HCT116 (cell line): ENCODE results near the gene LXN. TPM values are rescaled to one million over a fixed set of nuclear protein-coding genes. Genes with fewer than 3 reads are reported as not detected.

Experiments used
- ATAC-seq: fragments of 200-7000 bp; cut with Tn5 transposase; 2 replicates; pipeline ENCODE4 v1.9.1; 2020; ENCODE audit warnings: mild to moderate bottlenecking, moderate library complexity
- BruUV-seq: library from RNA; stranded (reverse); fragments of 400-500 nt; replicated peaks from 2 replicates; lab custom pipeline; 2021; lab: Mats Ljungman, UMichigan
- CTCF ChIA-PET: fragments of 300-600 bp; sonication (Branson Sonifier 250); formaldehyde crosslinking; loops from one replicate; lab custom pipeline; 2021; ENCODE audit warnings: antibody characterized with exemption; lab: Charles Lee
- POLR2A ChIA-PET: fragments of 300-600, 350-600 bp; sonication (Branson Sonifier 250); formaldehyde crosslinking; loops from one replicate; lab custom pipeline; 2021; ENCODE audit warnings: antibody characterized with exemption; lab: Charles Lee
- RAD21 ChIA-PET, 2 experiments: fragments of 300-600 bp; sonication (Branson Sonifier 250); formaldehyde crosslinking; loops; one replicate each; lab custom pipeline; 2023; ENCODE audit warnings: low total read pairs in 2 of 2; ENCODE audit not compliant: uncharacterized antibody in 2 of 2, unreplicated experiment in 2 of 2, low non-redundant PET in 1 of 2; lab: Charles Lee
- DNase-seq: peaks from one replicate; pipeline ENCODE4 v3.0.0-alpha.2; 2010; ENCODE audit warnings: low read depth, low spot score
- H2AFZ ChIP-seq: fragments of 200-600 bp; shearing (Covaris generic), sonication (generic); 2 replicates; pipeline ENCODE4 v1.6.1; 2017; ENCODE audit warnings: low read depth, mixed run types, mixed read lengths, antibody characterized with exemption, low read length; ENCODE audit not compliant: poor library complexity, severe bottlenecking
- H3K27ac ChIP-seq: 2 replicates; pipeline ENCODE4 v1.5.1; 2012; ENCODE audit warnings: low read depth, low read length
- H3K27me3 ChIP-seq: fragments of 200-600 bp; sonication (generic); 2 replicates; pipeline ENCODE4 v1.6.1; 2016; ENCODE audit warnings: mixed run types, low read length, mixed read lengths; ENCODE audit not compliant: insufficient read depth
- H3K36me3 ChIP-seq, 2 experiments: fragments of 200-500 bp in 1 of 2; fragments of 200-600 bp in 1 of 2; sonication (Bioruptor generic) in 1 of 2; sonication (generic) in 1 of 2; 2 replicates each; pipeline versions ENCODE4 v1.5.1 to v1.6.1; 2014 to 2016; ENCODE audit warnings: low read length in 2 of 2, inconsistent platforms in 1 of 2, mixed read lengths in 1 of 2, mixed run types in 1 of 2; ENCODE audit not compliant: insufficient read depth in 2 of 2, control insufficient read depth in 1 of 2
- H3K4me1 ChIP-seq, 2 experiments: fragments of 200-600 bp in 1 of 2; sonication (generic) in 1 of 2; 2 replicates each; pipeline versions ENCODE4 v1.5.1 to v1.6.1; 2012 to 2017; ENCODE audit warnings: low read length in 2 of 2, inconsistent platforms in 1 of 2, mild to moderate bottlenecking in 1 of 2, mixed read lengths in 1 of 2, mixed run types in 1 of 2, moderate library complexity in 1 of 2; ENCODE audit not compliant: insufficient read depth in 2 of 2, control insufficient read depth in 1 of 2
- H3K4me2 ChIP-seq: fragments of 200-600 bp; sonication (generic); 2 replicates; pipeline ENCODE4 v1.6.1; 2017; ENCODE audit warnings: mixed run types, low read length, mixed read lengths
- H3K4me3 ChIP-seq, 2 experiments: fragments of 200-600 bp in 1 of 2; sonication (generic) in 1 of 2; replicated peaks in 1 of 2; 2 replicates each; pipeline ENCODE4 v1.5.1; 2011 to 2016; ENCODE audit warnings: low read length in 2 of 2, control low read depth in 1 of 2, low read depth in 1 of 2, mild to moderate bottlenecking in 1 of 2, mixed read lengths in 1 of 2, mixed run types in 1 of 2
- H3K79me2 ChIP-seq: fragments of 200-600 bp; sonication (generic); 2 replicates; pipeline ENCODE4 v1.6.1; 2017; ENCODE audit warnings: mild to moderate bottlenecking, mixed run types, low read length, moderate library complexity, mixed read lengths; ENCODE audit not compliant: insufficient read depth
- H3K9ac ChIP-seq: fragments of 200-600 bp; sonication (generic); 2 replicates; pipeline ENCODE4 v1.6.1; 2016; ENCODE audit warnings: low read length, mixed read lengths
- H3K9me2 ChIP-seq: fragments of 200-600 bp; sonication (generic), shearing (Covaris generic); 2 replicates; pipeline ENCODE4 v1.6.1; 2017; ENCODE audit warnings: mixed run types, mild to moderate bottlenecking, moderate library complexity; ENCODE audit not compliant: insufficient read depth
- H3K9me3 ChIP-seq, 2 experiments: fragments of 200-500 bp in 1 of 2; fragments of 200-600 bp in 1 of 2; sonication (Bioruptor generic) in 1 of 2; sonication (generic) in 1 of 2; 2 replicates each; pipeline ENCODE4 v1.6.1; 2014 to 2017; ENCODE audit warnings: low read length in 2 of 2, mixed read lengths in 2 of 2, inconsistent platforms in 1 of 2, low read depth in 1 of 2, mild to moderate bottlenecking in 1 of 2, mixed run types in 1 of 2, moderate library complexity in 1 of 2; ENCODE audit not compliant: control insufficient read depth in 1 of 2, insufficient read depth in 1 of 2
- H4K20me1 ChIP-seq: fragments of 200-600 bp; sonication (generic), shearing (Covaris generic); 2 replicates; pipeline ENCODE4 v1.6.1; 2017; ENCODE audit warnings: mixed run types, mild to moderate bottlenecking, moderate library complexity; ENCODE audit not compliant: insufficient read depth
- CBX3 ChIP-seq: IDR thresholded peaks from 2 replicates; pipeline ENCODE4 v1.6.1; 2012; ENCODE audit warnings: low read depth
- CEBPB ChIP-seq: IDR thresholded peaks from 2 replicates; pipeline ENCODE4 v1.6.1; 2012; ENCODE audit warnings: low read depth
- EZH2 ChIP-seq: fragments of 200-600 bp; sonication (generic); IDR thresholded peaks from 2 replicates; pipeline ENCODE4 v1.6.1; 2017; ENCODE audit warnings: antibody characterized with exemption, mixed run types
- JUND ChIP-seq: IDR thresholded peaks from 2 replicates; pipeline ENCODE4 v1.6.1; 2012
- POLR2AphosphoS5 ChIP-seq: IDR thresholded peaks from 2 replicates; pipeline ENCODE4 v1.6.1; 2011; ENCODE audit warnings: mild to moderate bottlenecking, low read depth, low read length, moderate library complexity
- RAD21 ChIP-seq: IDR thresholded peaks from 2 replicates; pipeline ENCODE4 v1.6.1; 2012; ENCODE audit warnings: low read depth, mild to moderate bottlenecking
- SIN3A ChIP-seq: IDR thresholded peaks from 2 replicates; pipeline ENCODE4 v1.6.1; 2012; ENCODE audit warnings: low read depth
- YY1 ChIP-seq: IDR thresholded peaks from 2 replicates; pipeline ENCODE4 v1.6.1; 2011; ENCODE audit warnings: low read length, low read depth, moderate library complexity, mild to moderate bottlenecking; ENCODE audit not compliant: insufficient replicate concordance; ENCODE audit errors: extremely low read depth
- ZFX ChIP-seq: fragments of 450-650 bp; IDR thresholded peaks from 2 replicates; pipeline ENCODE4 v1.6.1; 2017
- intact Hi-C: fragments of 100-400 bp; cut with micrococcal nuclease; formaldehyde crosslinking; loops from 2 replicates; pipeline ENCODE4 v1.10.0; 2022
- total RNA-seq: library from RNA; stranded (reverse); gene quantifications from one replicate; pipeline ENCODE4 v1.2.1, GENCODE V29; 2021; ENCODE audit not compliant: unreplicated experiment
- TF ChIP-seq, protein P1 (sequence below): IDR thresholded peaks from 2 replicates; pipeline ENCODE4 v1.6.1; 2012
- TF ChIP-seq, protein P2 (sequence below): IDR thresholded peaks from 2 replicates; pipeline ENCODE4 v1.6.1; 2012
- TF ChIP-seq, protein P3 (sequence below), 3 experiments: fragments of 200-600 bp in 1 of 3; sonication (generic) in 1 of 3; IDR thresholded peaks in 2 of 3; conservative IDR thresholded peaks in 1 of 3; 2 replicates each; pipeline ENCODE4 v1.5.1; 2012 to 2017; ENCODE audit warnings: low read depth in 2 of 3, low read length in 2 of 3, antibody characterized with exemption in 1 of 3, borderline replicate concordance in 1 of 3, control low read depth in 1 of 3, mild to moderate bottlenecking in 1 of 3, mixed read lengths in 1 of 3, mixed run types in 1 of 3, moderate library complexity in 1 of 3; ENCODE audit not compliant: insufficient read depth in 1 of 3

LXN gene
- total RNA-seq, 1 experiment from 2014 or later, result not detected

DNA sequence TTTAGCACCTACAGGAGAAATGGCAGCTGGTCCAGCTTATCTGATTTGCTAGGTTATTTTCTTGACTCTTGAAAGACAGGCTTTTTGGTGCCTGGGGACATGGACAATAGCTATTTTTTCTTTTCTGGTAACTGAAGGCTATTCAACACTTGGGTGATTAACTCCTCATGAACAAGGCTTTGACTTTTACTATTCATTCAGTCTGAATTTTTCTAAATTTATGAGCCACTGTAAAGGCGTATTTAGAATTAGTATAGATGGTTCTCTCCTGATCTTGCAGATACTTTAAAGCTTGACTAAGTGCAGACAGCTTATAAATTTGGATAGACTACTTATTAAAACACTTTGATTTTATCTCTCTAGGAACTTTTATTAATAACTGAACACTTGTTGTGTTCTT, 46.6 kb downstream of the LXN start:
- Histone ChIP-seq H3K27ac (no peak overlapping the region), H3K9me2 (no peaks in the 10 kb centered on the region), H2AFZ (no peak overlapping the region), H3K9me3 (no peaks in the 10 kb centered on the region), H3K4me3 (no peak overlapping the region), H3K36me3 (no peaks in the 10 kb centered on the region), H3K9ac (no peak overlapping the region), H3K4me1 (no peaks in the 10 kb centered on the region), H3K4me2 (no peak overlapping the region), H3K79me2 (no peaks in the 10 kb centered on the region), H4K20me1 (no peaks in the 10 kb centered on the region), H3K27me3 (no peaks in the 10 kb centered on the region)
- RAD21 ChIA-PET, result no interaction called here
- no TSS peak for BruUV-seq
- DNase-seq, result no peak
- POLR2A ChIA-PET, result no interaction called here
- ATAC-seq, result no peak
- TF ChIP-seq ZFX, result no peak
- no peak for TF ChIP-seq RAD21
- TF ChIP-seq, protein P1, sequence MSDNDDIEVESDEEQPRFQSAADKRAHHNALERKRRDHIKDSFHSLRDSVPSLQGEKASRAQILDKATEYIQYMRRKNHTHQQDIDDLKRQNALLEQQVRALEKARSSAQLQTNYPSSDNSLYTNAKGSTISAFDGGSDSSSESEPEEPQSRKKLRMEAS, result no peak
- TF ChIP-seq CBX3, result no peak
- no peak for TF ChIP-seq YY1
- no peak for TF ChIP-seq POLR2AphosphoS5
- no peak for TF ChIP-seq JUND
- CTCF ChIA-PET, result no interaction called here
- intact Hi-C loops, result no loop called here

DNA sequence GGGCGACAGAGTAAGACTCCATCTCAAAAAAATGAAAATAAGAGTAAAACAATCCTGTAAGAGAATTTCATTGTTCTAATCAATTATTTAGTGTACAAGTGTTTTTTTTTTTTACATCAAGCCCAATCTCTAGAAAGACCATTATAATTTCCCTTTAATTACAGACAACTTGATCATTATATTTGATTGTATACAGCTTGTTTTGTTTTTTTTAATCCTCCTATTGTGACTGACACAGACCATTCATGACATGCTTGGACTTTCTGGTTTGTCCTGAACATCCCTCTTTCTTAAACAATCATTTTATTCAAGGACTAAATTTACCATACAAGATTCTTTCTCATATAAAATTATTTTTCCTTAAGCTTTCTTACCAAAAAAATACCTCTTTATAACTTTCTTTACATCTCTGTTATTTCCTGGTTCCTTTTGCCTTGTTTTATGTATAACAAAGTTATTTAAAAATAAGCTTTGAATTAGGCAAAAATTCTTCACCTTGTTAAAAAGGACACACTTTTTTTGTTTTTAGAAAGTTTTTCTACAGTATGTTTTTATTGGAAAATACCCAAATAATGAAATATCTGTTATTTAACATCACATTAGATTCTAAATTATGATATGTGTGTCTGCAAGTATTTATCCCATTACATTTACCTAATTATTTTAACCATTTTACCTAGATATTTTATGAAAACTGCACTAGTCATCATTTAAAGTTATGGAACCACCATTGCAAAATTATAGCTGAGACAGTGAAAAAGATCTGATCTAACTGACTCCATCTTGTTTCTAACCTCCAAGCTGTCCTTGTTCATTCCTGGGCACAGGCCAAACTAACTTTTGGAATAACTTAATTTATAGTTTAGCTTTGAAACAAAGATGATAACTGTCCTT, 54.2 kb downstream of the LXN start:
- intact Hi-C loops, result no loop called here
- DNase-seq, result peak; percentile 1
- TF ChIP-seq SIN3A, result no peak
- TF ChIP-seq CBX3, result peak; percentile 48; the same call in 1 of the 2 replicates
- TF ChIP-seq, protein P2, sequence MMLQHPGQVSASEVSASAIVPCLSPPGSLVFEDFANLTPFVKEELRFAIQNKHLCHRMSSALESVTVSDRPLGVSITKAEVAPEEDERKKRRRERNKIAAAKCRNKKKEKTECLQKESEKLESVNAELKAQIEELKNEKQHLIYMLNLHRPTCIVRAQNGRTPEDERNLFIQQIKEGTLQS, result no peak
- TF ChIP-seq CEBPB, result no peak
- TF ChIP-seq RAD21, result no peak
- TF ChIP-seq EZH2, result no peak
- TF ChIP-seq, protein P3, sequence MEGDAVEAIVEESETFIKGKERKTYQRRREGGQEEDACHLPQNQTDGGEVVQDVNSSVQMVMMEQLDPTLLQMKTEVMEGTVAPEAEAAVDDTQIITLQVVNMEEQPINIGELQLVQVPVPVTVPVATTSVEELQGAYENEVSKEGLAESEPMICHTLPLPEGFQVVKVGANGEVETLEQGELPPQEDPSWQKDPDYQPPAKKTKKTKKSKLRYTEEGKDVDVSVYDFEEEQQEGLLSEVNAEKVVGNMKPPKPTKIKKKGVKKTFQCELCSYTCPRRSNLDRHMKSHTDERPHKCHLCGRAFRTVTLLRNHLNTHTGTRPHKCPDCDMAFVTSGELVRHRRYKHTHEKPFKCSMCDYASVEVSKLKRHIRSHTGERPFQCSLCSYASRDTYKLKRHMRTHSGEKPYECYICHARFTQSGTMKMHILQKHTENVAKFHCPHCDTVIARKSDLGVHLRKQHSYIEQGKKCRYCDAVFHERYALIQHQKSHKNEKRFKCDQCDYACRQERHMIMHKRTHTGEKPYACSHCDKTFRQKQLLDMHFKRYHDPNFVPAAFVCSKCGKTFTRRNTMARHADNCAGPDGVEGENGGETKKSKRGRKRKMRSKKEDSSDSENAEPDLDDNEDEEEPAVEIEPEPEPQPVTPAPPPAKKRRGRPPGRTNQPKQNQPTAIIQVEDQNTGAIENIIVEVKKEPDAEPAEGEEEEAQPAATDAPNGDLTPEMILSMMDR (IDR thresholded peaks at IDR 0.05 in 2 of 3, conservative IDR thresholded peaks at IDR 0.05 in 1 of 3; ENCODE audit: borderline replicate concordance in 1 of 3, insufficient read depth in 1 of 3, low read depth in 2 of 3, low read length in 2 of 3), result no peak
- H3K9ac ChIP-seq, result no peak overlapping the region
- no peaks in the 10 kb centered on the region for H3K9me2 ChIP-seq
- no peak overlapping the region for H3K27ac ChIP-seq
- no peaks in the 10 kb centered on the region for H3K79me2 ChIP-seq
- H3K4me1 ChIP-seq, result no peaks in the 10 kb centered on the region
- RAD21 ChIA-PET, result no interaction called here
- no TSS peak for BruUV-seq
- no peaks in the 10 kb centered on the region for H3K36me3 ChIP-seq
- CTCF ChIA-PET, result no interaction called here
- POLR2A ChIA-PET, result no interaction called here
- 0 out of 4 replicates have a peak, but pooled peaks cover 0 to 3% of the 10 kb centered on the region in 2 experiments for H3K9me3 ChIP-seq
- no peak overlapping the region for H3K4me3 ChIP-seq
- H2AFZ ChIP-seq, result no peak overlapping the region
- H3K4me2 ChIP-seq, result no peak overlapping the region
- no peaks in the 10 kb centered on the region for H4K20me1 ChIP-seq
- H3K27me3 ChIP-seq, result no peaks in the 10 kb centered on the region
- no peak for ATAC-seq
